HepG2 (cell line): ENCODE results near the gene APOC1. TPM values are rescaled to one million over a fixed set of nuclear protein-coding genes. Genes with fewer than 3 reads are reported as not detected.

Experiments
- FOXO4 ChIP-seq: sonication (generic); formaldehyde crosslinking; conservative IDR thresholded peaks from 2 replicates; pipeline ENCODE4 v1.8.1; 2023; ENCODE audit warnings: missing genetic modification reagents
- KIAA2018 ChIP-seq: sonication (generic); formaldehyde crosslinking; IDR thresholded peaks from 2 replicates; pipeline ENCODE4 v1.5.0; 2020; ENCODE audit warnings: mild to moderate bottlenecking, missing genetic modification reagents, borderline replicate concordance
- MYC ChIP-seq: sonication (generic); formaldehyde crosslinking; IDR thresholded peaks from 2 replicates; pipeline ENCODE4 v1.9.0; 2021; ENCODE audit warnings: missing genetic modification reagents, borderline replicate concordance
- PHB2 ChIP-seq: fragments of 450-650 bp; IDR thresholded peaks from 2 replicates; pipeline ENCODE4 v1.6.1; 2018; ENCODE audit not compliant: partially characterized antibody
- PRDM15 ChIP-seq: sonication (generic); formaldehyde crosslinking; IDR thresholded peaks from 2 replicates; pipeline ENCODE4 v1.4.0; 2020; ENCODE audit warnings: missing genetic modification reagents
- SP2 ChIP-seq: sonication (generic); formaldehyde crosslinking; IDR thresholded peaks from 2 replicates; pipeline ENCODE4 v1.5.1; 2020; ENCODE audit warnings: mild to moderate bottlenecking, missing genetic modification reagents
- ZBTB3 ChIP-seq: sonication (generic); formaldehyde crosslinking; IDR thresholded peaks from 2 replicates; pipeline ENCODE4 v1.4.0; 2020; ENCODE audit warnings: low read depth, mild to moderate bottlenecking, moderate library complexity, missing genetic modification reagents, borderline replicate concordance
- ZNF101 ChIP-seq: sonication (generic); formaldehyde crosslinking; IDR thresholded peaks from 2 replicates; pipeline ENCODE4 v1.4.0; 2020; ENCODE audit warnings: mild to moderate bottlenecking, low read depth, missing genetic modification reagents, borderline replicate concordance
- ZNF180 ChIP-seq: sonication (generic); formaldehyde crosslinking; IDR thresholded peaks from 2 replicates; pipeline ENCODE4 v1.4.0; 2020; ENCODE audit warnings: low read depth, missing genetic modification reagents, borderline replicate concordance
- ZNF280B ChIP-seq: sonication (generic); formaldehyde crosslinking; IDR thresholded peaks from 2 replicates; pipeline ENCODE4 v1.5.0; 2020; ENCODE audit warnings: missing genetic modification reagents, mild to moderate bottlenecking, borderline replicate concordance
- ZSCAN30 ChIP-seq: sonication (generic); formaldehyde crosslinking; IDR thresholded peaks from 2 replicates; pipeline ENCODE4 v1.5.0; 2020; ENCODE audit warnings: mild to moderate bottlenecking, missing genetic modification reagents
- polyA plus RNA-seq, 8 experiments: library from polyadenylated mRNA; depleted of rRNA in 3 of 8; stranded (reverse) in 7 of 8; unstranded in 1 of 8; fragments of >200 nt; fragmentation: Illumina TruSeq in 4 of 8; extraction: Trizol in 4 of 8; gene quantifications; 2 replicates each; pipeline versions ENCODE4 v1.2.1 to v1.2.3, GENCODE V29; 2011 to 2016; ENCODE audit warnings: low read depth in 4 of 8, missing spikeins in 1 of 8, mixed read lengths in 1 of 8; ENCODE audit not compliant: insufficient read depth in 1 of 8
- total RNA-seq, 5 experiments: library from RNA; depleted of rRNA; stranded (reverse); fragments of >200 nt; fragmentation: Illumina TruSeq; extraction: Trizol; gene quantifications; 2 replicates each; pipeline ENCODE4 v1.2.3, GENCODE V29; 2016; ENCODE audit warnings: low read depth in 1 of 5

Gene APOC1
- total and polyA plus RNA-seq, 2 of the 13 experiments (the other 11 are each of a cell fraction or from before 2014, with no cell fraction given), result 600 to 1,235 TPM

- TF ChIP-seq PRDM15 (CRISPR knock-in tag), result no peak
- no peak for TF ChIP-seq ZBTB3
- TF ChIP-seq ZSCAN30 (CRISPR knock-in tag), result no peak
- TF ChIP-seq MYC, result no peak; the same call in 1 of the 2 replicates
- TF ChIP-seq FOXO4, result no peak
- no peak for TF ChIP-seq ZNF180 (CRISPR knock-in tag)
- TF ChIP-seq KIAA2018, result no peak
- TF ChIP-seq ZNF280B (CRISPR knock-in tag), result no peak; the same call in 1 of the 2 replicates
- no peak for TF ChIP-seq SP2 (CRISPR knock-in tag)
- TF ChIP-seq PHB2, result no peak
- TF ChIP-seq ZNF101 (CRISPR knock-in tag), result no peak
These were observed 23.9 kb upstream of the APOC1 start (continued) for GRCh38 chr19:44890366-44891015.
